CD14-positive monocyte (primary cell): ENCODE results near the gene SPRED3. TPM values are rescaled to one million over a fixed set of nuclear protein-coding genes. Genes with fewer than 3 reads are reported as not detected.
A peak's percentile ranks its signal among the peaks of the same experiment; 100 is the strongest.

Source experiments
- DNase-seq, 3 donors: peaks; one replicate each; pipeline ENCODE4 v3.0.0-alpha.2; 2011 to 2022
- H2AFZ ChIP-seq: 2 replicates; pipeline ENCODE4 v1.6.0; 2012; ENCODE audit warnings: mild to moderate bottlenecking, low read depth, low read length, inconsistent platforms; ENCODE audit not compliant: insufficient read depth, poor library complexity, severe bottlenecking
- H3K27ac ChIP-seq, 2 donors: 1 replicate in 1 of 2; 2 replicates in 1 of 2; pipeline ENCODE4 v1.5.1; 2012 to 2013; ENCODE audit warnings: low read length in 2 of 2, control low read depth in 1 of 2, inconsistent platforms in 1 of 2, low read depth in 1 of 2, mild to moderate bottlenecking in 1 of 2
- H3K27me3 ChIP-seq, 2 donors: one replicate each; pipeline versions ENCODE4 v1.6.0 to v1.6.1; 2011 to 2013; ENCODE audit warnings: low read length in 2 of 2; ENCODE audit not compliant: control insufficient read depth in 2 of 2, insufficient read depth in 2 of 2
- H3K36me3 ChIP-seq, 2 donors: replicated peaks in 1 of 2; 1 replicate in 1 of 2; 2 replicates in 1 of 2; pipeline versions ENCODE4 v1.5.1 to v1.6.1; 2012 to 2013; ENCODE audit warnings: low read length in 2 of 2, control low read depth in 1 of 2, inconsistent platforms in 1 of 2, mild to moderate bottlenecking in 1 of 2; ENCODE audit not compliant: insufficient read depth in 2 of 2, control insufficient read depth in 1 of 2
- H3K4me1 ChIP-seq, 2 donors: 1 replicate in 1 of 2; 2 replicates in 1 of 2; pipeline versions ENCODE4 v1.5.1 to v1.6.1; 2012 to 2013; ENCODE audit warnings: low read length in 2 of 2, control low read depth in 1 of 2, inconsistent platforms in 1 of 2, mild to moderate bottlenecking in 1 of 2, moderate library complexity in 1 of 2; ENCODE audit not compliant: insufficient read depth in 2 of 2, control insufficient read depth in 1 of 2
- H3K4me2 ChIP-seq: replicated peaks from 2 replicates; pipeline ENCODE3; 2012; ENCODE audit warnings: low read length, moderate library complexity, mild to moderate bottlenecking; ENCODE audit not compliant: poor library complexity, severe bottlenecking; ENCODE audit errors: extremely low read depth
- H3K4me3 ChIP-seq, 3 experiments: fragments of 200-600 bp in 1 of 3; sonication (generic) in 1 of 3; replicated peaks in 1 of 3; 1 replicate in 2 of 3; 2 replicates in 1 of 3; pipeline ENCODE4 v1.5.1; 2011 to 2013; ENCODE audit warnings: low read length in 3 of 3, mild to moderate bottlenecking in 3 of 3, control low read depth in 2 of 3, low read depth in 2 of 3, inconsistent platforms in 1 of 3, moderate library complexity in 1 of 3
- H3K79me2 ChIP-seq: 2 replicates; pipeline ENCODE4 v1.6.0; 2012; ENCODE audit warnings: mild to moderate bottlenecking, control low read depth, inconsistent platforms, low read length, moderate library complexity; ENCODE audit not compliant: insufficient read depth
- H3K9ac ChIP-seq: 2 replicates; pipeline ENCODE4 v1.6.0; 2017; ENCODE audit warnings: low read length, mild to moderate bottlenecking; ENCODE audit not compliant: insufficient read depth, poor library complexity, severe bottlenecking
- H3K9me3 ChIP-seq, 2 donors: replicated peaks in 1 of 2; 1 replicate in 1 of 2; 2 replicates in 1 of 2; pipeline versions ENCODE4 v1.5.1 to v1.6.1; 2012 to 2013; ENCODE audit warnings: low read length in 2 of 2, control low read depth in 1 of 2; ENCODE audit not compliant: control insufficient read depth in 1 of 2, insufficient read depth in 1 of 2
- H4K20me1 ChIP-seq: 2 replicates; pipeline ENCODE4 v1.6.0; 2012; ENCODE audit warnings: mild to moderate bottlenecking, low read length, control low read depth, moderate library complexity; ENCODE audit not compliant: insufficient read depth
- H3K27ac Mint-ChIP-seq, 7 donors: one replicate each; pipeline ENCODE4 v1.8.0; 2020; ENCODE audit warnings: mild to moderate bottlenecking in 7 of 7, mixed read lengths in 7 of 7, moderate library complexity in 6 of 7, inconsistent platforms in 2 of 7
- H3K27me3 Mint-ChIP-seq, 3 donors: one replicate each; pipeline ENCODE4 v1.8.0; 2021 to 2022; ENCODE audit warnings: low read depth in 3 of 3, mild to moderate bottlenecking in 3 of 3, mixed read lengths in 3 of 3, moderate library complexity in 3 of 3, inconsistent platforms in 1 of 3
- H3K36me3 Mint-ChIP-seq, 2 donors: one replicate each; pipeline ENCODE4 v1.8.0; 2020; ENCODE audit warnings: mixed read lengths in 2 of 2, inconsistent platforms in 1 of 2, mild to moderate bottlenecking in 1 of 2
- H3K4me1 Mint-ChIP-seq: one replicate; pipeline ENCODE4 v1.8.0; 2020; ENCODE audit warnings: mild to moderate bottlenecking, mixed read lengths
- H3K4me3 Mint-ChIP-seq, 2 donors: one replicate each; pipeline ENCODE4 v1.8.0; 2020; ENCODE audit warnings: mild to moderate bottlenecking in 2 of 2, mixed read lengths in 2 of 2, moderate library complexity in 1 of 2
- H3K9me3 Mint-ChIP-seq, 7 donors: one replicate each; pipeline ENCODE4 v1.8.0; 2020 to 2022; ENCODE audit warnings: mixed read lengths in 7 of 7, mild to moderate bottlenecking in 6 of 7, moderate library complexity in 6 of 7, inconsistent platforms in 2 of 7
- CTCF ChIP-seq: fragments of 200-600 bp; IDR thresholded peaks from one replicate; pipeline ENCODE4 v1.8.0; 2022; ENCODE audit warnings: antibody characterized with exemption, mild to moderate bottlenecking
- WGBS: methylation state at CpG from one replicate; pipeline ENCODE4 v1.1.5; 2013; ENCODE audit warnings: missing lambda C conversion rate; ENCODE audit not compliant: insufficient coverage; 5-methylcytosine and 5-hydroxymethylcytosine counted together
- intact Hi-C, 2 donors: fragments of 100-400 bp; cut with micrococcal nuclease; formaldehyde crosslinking; loops; one replicate each; pipeline versions ENCODE4 v1.15.0 to v1.15.1; 2023
- polyA plus RNA-seq, 3 donors: library from polyadenylated mRNA; depleted of rRNA in 1 of 3; unstranded in 2 of 3; stranded (reverse) in 1 of 3; fragments of 300-500 nt in 2 of 3; fragments of >200 nt in 1 of 3; fragmentation: Illumina TruSeq in 2 of 3; gene quantifications; 1 replicate in 2 of 3; 2 replicates in 1 of 3; pipeline ENCODE4 v1.2.3, GENCODE V29; 2012 to 2021

Gene SPRED3
- polyA plus RNA-seq, 3 donors, result 0.33 TPM; not detected in 2

GRCh38 chr19:38391911-38392464 is 3.5 kb downstream of the SPRED3 start:
- TF ChIP-seq CTCF, result no peak
- no peak overlapping the region for H3K4me3 ChIP-seq
- no peak for DNase-seq
- peaks cover 60 to 87% of the 10 kb centered on the region in 2 donors for H3K27me3 ChIP-seq
- H3K27ac Mint-ChIP-seq, result no peak overlapping the region
- no peaks in the 10 kb centered on the region for H4K20me1 ChIP-seq
- no peak overlapping the region for H3K4me2 ChIP-seq
- 90% methylated on average over 7 of the region's 8 CpGs for WGBS
- H3K27ac ChIP-seq, result no peak overlapping the region
- no peak overlapping the region for H2AFZ ChIP-seq
- H3K4me1 Mint-ChIP-seq, result peaks cover 18% of the 10 kb centered on the region
- no peak overlapping the region for H3K9ac ChIP-seq
- H3K9me3 ChIP-seq, result peaks cover 0 to 17% of the 10 kb centered on the region in 2 donors
- peaks cover 19 to 28% of the 10 kb centered on the region in 2 donors for H3K4me1 ChIP-seq
- peaks cover 0 to 15% (median 7%) of the 10 kb centered on the region in 7 donors for H3K9me3 Mint-ChIP-seq
- intact Hi-C loops, result no loop called here
- no peaks in the 10 kb centered on the region for H3K79me2 ChIP-seq
- H3K36me3 Mint-ChIP-seq, result peaks cover 0 to 7% of the 10 kb centered on the region in 2 donors
- H3K36me3 ChIP-seq, result no peaks in the 10 kb centered on the region
- peaks cover 76 to 91% (median 80%) of the 10 kb centered on the region in 3 donors for H3K27me3 Mint-ChIP-seq
- H3K4me3 Mint-ChIP-seq, result peak overlapping the region in 1 of 2 donors; percentile 59

- intact Hi-C loops, result no loop called here
- H3K27me3 ChIP-seq, result peaks cover 62 to 91% of the 10 kb centered on the region in 2 donors
Measured at GRCh38 chr19:38392707-38393308, 4.3 kb downstream of the SPRED3 start.

More at GRCh38 chr19:38392707-38393308, 4.3 kb downstream of the SPRED3 start:
- H2AFZ ChIP-seq, result no peak overlapping the region
- no peaks in the 10 kb centered on the region for H3K36me3 ChIP-seq
- peak overlapping the region; percentile 18 to 56 for H3K4me3 Mint-ChIP-seq
- no peak for TF ChIP-seq CTCF
- no peak overlapping the region for H3K9ac ChIP-seq
- no peak overlapping the region for H3K27ac ChIP-seq
- H3K4me1 Mint-ChIP-seq, result peaks cover 11% of the 10 kb centered on the region
- no peak overlapping the region for H3K27ac Mint-ChIP-seq
- H3K36me3 Mint-ChIP-seq, result peaks cover 0 to 7% of the 10 kb centered on the region in 2 donors
- no peak overlapping the region for H3K4me2 ChIP-seq
- H3K9me3 ChIP-seq, result peaks cover 0 to 17% of the 10 kb centered on the region in 2 donors
- no peaks in the 10 kb centered on the region for H3K79me2 ChIP-seq
- no peak overlapping the region for H3K4me3 ChIP-seq
- no peak for DNase-seq
- 87% methylated on average over 6 of the region's 6 CpGs for WGBS
- peaks cover 81 to 93% (median 83%) of the 10 kb centered on the region in 3 donors for H3K27me3 Mint-ChIP-seq
- H3K9me3 Mint-ChIP-seq, result peaks cover 0 to 12% (median 6%) of the 10 kb centered on the region in 7 donors
- H4K20me1 ChIP-seq, result no peaks in the 10 kb centered on the region
- H3K4me1 ChIP-seq, result peaks cover 12 to 20% of the 10 kb centered on the region in 2 donors
